B cell (primary cell): ENCODE measurements around the gene FMO2. TPM values are rescaled to one million over a fixed set of nuclear protein-coding genes. Genes with fewer than 3 reads are reported as not detected.

Source experiments
- ATAC-seq: fragments of 200-7000 bp; cut with Tn5 transposase; one replicate; pipeline ENCODE4 v1.10.0; 2021; ENCODE audit warnings: low read depth, mild to moderate bottlenecking, moderate number of reproducible peaks, moderate library complexity
- CTCF ChIA-PET: fragments of 350-600 bp; sonication (Branson Sonifier 250); formaldehyde crosslinking; loops from one replicate; lab custom pipeline; 2021; ENCODE audit warnings: antibody characterized with exemption, inconsistent platforms; lab: Charles Lee
- POLR2A ChIA-PET: fragments of 350-600 bp; sonication (Branson Sonifier 250); formaldehyde crosslinking; loops from one replicate; lab custom pipeline; 2021; ENCODE audit warnings: antibody characterized with exemption; lab: Charles Lee
- DNase-seq: peaks from one replicate; pipeline ENCODE4 v3.0.0; 2013
- H2AFZ ChIP-seq: 2 replicates; pipeline ENCODE4 v1.6.1; 2012; ENCODE audit warnings: mild to moderate bottlenecking, low read depth, low read length; ENCODE audit not compliant: insufficient read depth, poor library complexity, severe bottlenecking
- H3K27ac ChIP-seq, 2 donors: 1 replicate in 1 of 2; 2 replicates in 1 of 2; pipeline ENCODE4 v1.5.1; 2012 to 2013; ENCODE audit warnings: low read length in 2 of 2, mild to moderate bottlenecking in 2 of 2, moderate library complexity in 1 of 2
- H3K27me3 ChIP-seq, 4 experiments: fragments of 200-600 bp in 1 of 4; sonication (generic) in 1 of 4; replicated peaks in 1 of 4; 1 replicate in 2 of 4; 2 replicates in 2 of 4; pipeline versions ENCODE4 v1.6.1 to v1.7.0; 2013 to 2016; ENCODE audit warnings: low read length in 3 of 4, mild to moderate bottlenecking in 2 of 4, mixed read lengths in 1 of 4, moderate library complexity in 1 of 4; ENCODE audit not compliant: insufficient read depth in 4 of 4, control insufficient read depth in 3 of 4; ENCODE audit errors: control extremely low read depth in 1 of 4
- H3K36me3 ChIP-seq, 2 experiments: replicated peaks in 1 of 2; 1 replicate in 1 of 2; 2 replicates in 1 of 2; pipeline versions ENCODE4 v1.6.1 to v1.7.1; 2013; ENCODE audit warnings: low read length in 1 of 2; ENCODE audit not compliant: insufficient read depth in 2 of 2, control insufficient read depth in 1 of 2; ENCODE audit errors: control extremely low read depth in 1 of 2, extremely low read depth in 1 of 2
- H3K4me1 ChIP-seq, 2 donors: fragments of 200-600 bp in 1 of 2; sonication (generic) in 1 of 2; 1 replicate in 1 of 2; 2 replicates in 1 of 2; pipeline versions ENCODE4 v1.5.1 to v1.6.1; 2013 to 2017; ENCODE audit warnings: low read length in 2 of 2; ENCODE audit not compliant: control insufficient read depth in 2 of 2, insufficient read depth in 2 of 2
- H3K4me2 ChIP-seq: replicated peaks from 2 replicates; pipeline ENCODE3; 2012; ENCODE audit warnings: mild to moderate bottlenecking, low read depth, low read length; ENCODE audit not compliant: poor library complexity, severe bottlenecking
- H3K4me3 ChIP-seq, 5 experiments: fragments of 200-600 bp in 1 of 5; sonication (generic) in 1 of 5; 1 replicate in 3 of 5; 2 replicates in 2 of 5; pipeline versions ENCODE4 v1.5.1 to v1.7.0; 2011 to 2016; ENCODE audit warnings: low read length in 4 of 5, mild to moderate bottlenecking in 4 of 5, low read depth in 2 of 5, control low read depth in 1 of 5, moderate library complexity in 1 of 5; ENCODE audit not compliant: insufficient read depth in 1 of 5; ENCODE audit errors: control extremely low read depth in 1 of 5, extremely low read depth in 1 of 5
- H3K79me2 ChIP-seq: fragments of 200-600 bp; sonication (generic); one replicate; pipeline ENCODE4 v1.6.0; 2016; ENCODE audit warnings: low read length; ENCODE audit not compliant: control insufficient read depth, insufficient read depth
- H3K9ac ChIP-seq: fragments of 200-600 bp; sonication (generic); 2 replicates; pipeline ENCODE4 v1.6.1; 2017; ENCODE audit warnings: mild to moderate bottlenecking, low read length, moderate library complexity
- H3K9me3 ChIP-seq, 3 donors: one replicate each; pipeline versions ENCODE4 v1.6.1 to v1.7.1; 2013; ENCODE audit warnings: low read length in 2 of 3; ENCODE audit not compliant: control insufficient read depth in 2 of 3, insufficient read depth in 1 of 3; ENCODE audit errors: control extremely low read depth in 1 of 3
- H4K20me1 ChIP-seq: 2 replicates; pipeline ENCODE4 v1.6.0; 2012; ENCODE audit warnings: mild to moderate bottlenecking, low read length; ENCODE audit not compliant: insufficient read depth, control insufficient read depth, poor library complexity, severe bottlenecking
- H3K27ac Mint-ChIP-seq: one replicate; pipeline ENCODE4 v1.8.0; 2021; ENCODE audit warnings: mixed read lengths
- H3K27me3 Mint-ChIP-seq: one replicate; pipeline ENCODE4 v1.8.0; 2021; ENCODE audit warnings: mixed read lengths
- H3K4me1 Mint-ChIP-seq: one replicate; pipeline ENCODE4 v1.8.0; 2021; ENCODE audit warnings: mixed read lengths
- H3K4me3 Mint-ChIP-seq: one replicate; pipeline ENCODE4 v1.8.0; 2021; ENCODE audit warnings: mixed read lengths
- H3K9me3 Mint-ChIP-seq: one replicate; pipeline ENCODE4 v1.8.0; 2022; ENCODE audit warnings: mixed read lengths; ENCODE audit not compliant: insufficient read depth
- EZH2 ChIP-seq: IDR thresholded peaks from 2 replicates; pipeline ENCODE4 v1.6.1; 2012; ENCODE audit warnings: borderline replicate concordance, low read depth, mild to moderate bottlenecking, moderate library complexity, low read length; ENCODE audit not compliant: insufficient read depth, poor library complexity, severe bottlenecking
- WGBS: methylation state at CpG from one replicate; pipeline ENCODE4 v1.1.5; 2013; ENCODE audit warnings: missing lambda C conversion rate; ENCODE audit not compliant: insufficient coverage; 5-methylcytosine and 5-hydroxymethylcytosine counted together
- intact Hi-C: fragments of 100-400 bp; cut with micrococcal nuclease; formaldehyde crosslinking; loops from one replicate; pipeline ENCODE4 v1.10.0; 2022
- polyA plus RNA-seq: library from polyadenylated mRNA; depleted of rRNA; stranded (reverse); fragments of >200 nt; gene quantifications from 2 replicates; pipeline ENCODE4 v1.2.3, GENCODE V29; 2012
- total RNA-seq, 2 donors: library from RNA; stranded (reverse); fragments of 120-200 nt in 1 of 2; gene quantifications; 1 replicate in 1 of 2; 2 replicates in 1 of 2; pipeline versions ENCODE4 v1.2.3 to v1.2.4, GENCODE V29; 2013 to 2022
- TF ChIP-seq, protein P1 (sequence below): fragments of 200-600 bp; IDR thresholded peaks from one replicate; pipeline ENCODE4 v1.8.0; 2022; ENCODE audit warnings: antibody characterized with exemption, mild to moderate bottlenecking

FMO2 gene
- total and polyA plus RNA-seq, 2 donors (not counting 1 experiment from before 2014, with no cell fraction given): not detected

DNA sequence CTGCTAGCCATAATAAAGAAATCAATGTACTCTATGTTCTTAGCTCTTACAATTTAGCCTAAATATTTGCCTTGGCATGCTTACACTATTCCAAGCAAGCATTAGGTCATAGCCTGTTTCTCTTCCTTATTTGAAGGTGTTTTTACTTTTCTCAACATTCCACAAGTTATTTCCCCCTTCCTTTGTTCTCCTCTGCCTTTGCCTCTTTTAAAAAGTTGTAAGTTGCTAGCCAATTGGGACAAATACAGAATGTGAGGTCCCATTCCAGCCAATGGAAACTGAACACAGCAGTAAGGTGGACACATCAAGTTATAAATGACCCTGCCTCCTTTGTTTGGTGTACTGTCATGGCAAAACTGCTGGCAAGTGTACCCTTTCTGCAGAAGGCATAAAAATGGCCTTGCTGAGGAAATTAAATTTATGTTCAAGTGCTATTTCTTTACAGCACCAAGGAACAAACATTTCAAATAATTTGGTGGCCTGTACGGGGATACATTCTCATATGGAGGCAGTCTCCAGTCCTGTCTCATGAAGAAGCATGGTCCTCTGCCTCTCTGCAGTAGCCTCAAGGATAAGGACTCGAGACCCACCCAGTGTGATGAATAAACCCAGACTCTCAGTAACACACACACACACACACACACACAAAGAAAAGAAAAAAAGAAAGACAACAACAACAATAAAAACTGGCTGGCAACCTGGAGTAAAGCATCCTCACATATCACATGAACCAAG, 34.4 kb downstream of the FMO2 start:
- H3K9me3 Mint-ChIP-seq: no peaks in the 10 kb centered on the region
- Histone ChIP-seq H3K27ac (no peak overlapping the region), H3K4me3 (no peak overlapping the region), H3K4me2 (no peak overlapping the region), H4K20me1 (no peaks in the 10 kb centered on the region), H3K4me1 (no peaks in the 10 kb centered on the region), H3K27me3 (no peaks in the 10 kb centered on the region), H3K9ac (no peak overlapping the region), H2AFZ (no peak overlapping the region), H3K36me3 (no peaks in the 10 kb centered on the region), H3K79me2 (no peaks in the 10 kb centered on the region), H3K9me3 (no peaks in the 10 kb centered on the region)
- peaks cover 12% of the 10 kb centered on the region for H3K27me3 Mint-ChIP-seq
- H3K4me3 Mint-ChIP-seq: no peak overlapping the region
- TF ChIP-seq EZH2: no peak
- TF ChIP-seq, protein P1, sequence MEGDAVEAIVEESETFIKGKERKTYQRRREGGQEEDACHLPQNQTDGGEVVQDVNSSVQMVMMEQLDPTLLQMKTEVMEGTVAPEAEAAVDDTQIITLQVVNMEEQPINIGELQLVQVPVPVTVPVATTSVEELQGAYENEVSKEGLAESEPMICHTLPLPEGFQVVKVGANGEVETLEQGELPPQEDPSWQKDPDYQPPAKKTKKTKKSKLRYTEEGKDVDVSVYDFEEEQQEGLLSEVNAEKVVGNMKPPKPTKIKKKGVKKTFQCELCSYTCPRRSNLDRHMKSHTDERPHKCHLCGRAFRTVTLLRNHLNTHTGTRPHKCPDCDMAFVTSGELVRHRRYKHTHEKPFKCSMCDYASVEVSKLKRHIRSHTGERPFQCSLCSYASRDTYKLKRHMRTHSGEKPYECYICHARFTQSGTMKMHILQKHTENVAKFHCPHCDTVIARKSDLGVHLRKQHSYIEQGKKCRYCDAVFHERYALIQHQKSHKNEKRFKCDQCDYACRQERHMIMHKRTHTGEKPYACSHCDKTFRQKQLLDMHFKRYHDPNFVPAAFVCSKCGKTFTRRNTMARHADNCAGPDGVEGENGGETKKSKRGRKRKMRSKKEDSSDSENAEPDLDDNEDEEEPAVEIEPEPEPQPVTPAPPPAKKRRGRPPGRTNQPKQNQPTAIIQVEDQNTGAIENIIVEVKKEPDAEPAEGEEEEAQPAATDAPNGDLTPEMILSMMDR: no peak
- CTCF ChIA-PET: no interaction called here
- WGBS: 83% methylated on average over 1 of the region's 2 CpGs
- ATAC-seq (no peak), DNase-seq (no peak)
- intact Hi-C loops: no loop called here
- peaks cover 3% of the 10 kb centered on the region for H3K4me1 Mint-ChIP-seq
- H3K27ac Mint-ChIP-seq: no peak overlapping the region
- POLR2A ChIA-PET: no interaction called here

DNA sequence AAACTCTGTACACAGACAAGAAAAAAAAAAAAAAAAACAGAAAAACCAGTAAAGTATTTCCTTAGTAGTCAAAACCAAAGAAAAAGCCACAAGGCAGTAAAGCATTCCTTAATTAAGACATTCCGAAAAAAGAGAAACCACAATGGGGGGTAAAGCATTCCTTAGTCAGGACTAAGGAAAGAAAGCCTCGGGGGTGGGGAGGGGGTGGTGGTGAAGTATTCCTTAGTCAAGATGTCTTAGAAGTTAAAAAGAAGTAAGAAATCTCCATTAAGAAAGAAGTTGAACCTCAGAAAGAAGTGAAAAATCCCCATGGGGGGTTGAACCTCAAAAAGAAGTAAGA, 35.0 kb downstream of the FMO2 start:
- Histone ChIP-seq H3K36me3 (no peaks in the 10 kb centered on the region), H3K27ac (no peak overlapping the region), H3K9me3 (no peaks in the 10 kb centered on the region), H3K4me2 (no peak overlapping the region), H3K9ac (no peak overlapping the region), H3K27me3 (no peaks in the 10 kb centered on the region), H4K20me1 (no peaks in the 10 kb centered on the region), H3K4me3 (no peak overlapping the region), H3K4me1 (no peaks in the 10 kb centered on the region), H2AFZ (no peak overlapping the region), H3K79me2 (no peaks in the 10 kb centered on the region)
- TF ChIP-seq, protein P1: no peak
- no peak for TF ChIP-seq EZH2
- ChIA-PET POLR2A (no interaction called here), CTCF (no interaction called here)
- Mint-ChIP-seq H3K4me3 (no peak overlapping the region), H3K27me3 (peaks cover 12% of the 10 kb centered on the region), H3K9me3 (no peaks in the 10 kb centered on the region), H3K4me1 (peaks cover 3% of the 10 kb centered on the region), H3K27ac (no peak overlapping the region)
- DNase-seq (no peak), ATAC-seq (no peak)
- no CpG with 5 or more reads among the region's 2 CpGs for WGBS
- intact Hi-C loops: no loop called here
